GM10248 (cell line): Measurements from ENCODE around the gene C3orf22.
"Not testable (repeated sequence)": the region's sequence is repeated elsewhere in the genome, so short reads cannot be mapped to it uniquely, and the experiment has no call there.

ENCODE experiments used
- CTCF ChIA-PET: fragments of 300-600 bp; sonication (Branson Sonifier 250); formaldehyde crosslinking; extraction: SDS; loops from one replicate; lab custom pipeline; 2021; ENCODE audit warnings: antibody characterized with exemption; lab: Yijun Ruan, JAX
- POLR2A ChIA-PET: fragments of 350-650 bp; sonication (Branson Sonifier 250); formaldehyde crosslinking; extraction: SDS; loops from one replicate; lab custom pipeline; 2020; ENCODE audit warnings: antibody characterized with exemption; lab: Yijun Ruan, JAX
- DNase-seq: peaks from one replicate; pipeline ENCODE4 v3.0.0; 2012; ENCODE audit errors: extremely low spot score
- CTCF ChIP-seq: IDR thresholded peaks from 2 replicates; pipeline ENCODE4 v1.5.1; 2012; ENCODE audit warnings: mild to moderate bottlenecking, low read depth; ENCODE audit errors: extremely low read depth, missing control alignments, control extremely low read depth

The C3orf22 gene

GRCh38 chr3:126538966-126539365 is 19.8 kb downstream of the C3orf22 start:
- ChIA-PET CTCF (no interaction called here), POLR2A (no interaction called here)
- DNase-seq: no peak
- TF ChIP-seq CTCF: no peak

GRCh38 chr3:126538316-126538715 is 20.4 kb downstream of the C3orf22 start:
- ChIA-PET CTCF (interaction anchor here (0.8 to 1.4 kb wide), 3 partner anchors 11 to 1010 kb away, joined by 3 to 5 read pairs (median 4); no protein-coding TSS in a partner anchor), POLR2A (no interaction called here)
- DNase-seq: no peak
- TF ChIP-seq CTCF: no peak

- ChIA-PET POLR2A (no interaction called here), CTCF (interaction anchor here (0.8 to 1.4 kb wide), 3 partner anchors 10 to 1010 kb away, joined by 3 to 5 read pairs (median 4); no protein-coding TSS in a partner anchor)
- DNase-seq: no peak
- no peak for TF ChIP-seq CTCF
Measured at GRCh38 chr3:126537730-126538281, 20.9 kb downstream of the C3orf22 start.

GRCh38 chr3:126537116-126537729 is 21.5 kb downstream of the C3orf22 start:
- no peak for DNase-seq
- TF ChIP-seq CTCF: no peak
- POLR2A ChIA-PET: no interaction called here
- CTCF ChIA-PET: interaction anchor here (1.4 kb wide), 1 partner anchor 919 kb away, joined by 4 read pairs; no protein-coding TSS in a partner anchor

GRCh38 chr3:126536126-126536525 is 22.6 kb downstream of the C3orf22 start:
- TF ChIP-seq CTCF: no peak
- ChIA-PET CTCF (interaction anchor here (1.0 kb wide), 1 partner anchor 14 kb away, joined by 6 read pairs; no protein-coding TSS in a partner anchor), POLR2A (no interaction called here)
- no peak for DNase-seq

GRCh38 chr3:126535636-126536035 is 23.1 kb downstream of the C3orf22 start:
- no peak for TF ChIP-seq CTCF
- ChIA-PET POLR2A (no interaction called here), CTCF (interaction anchor here (1.0 kb wide), 1 partner anchor 13 kb away, joined by 6 read pairs; no protein-coding TSS in a partner anchor)
- DNase-seq: no peak

- POLR2A ChIA-PET, DNase-seq, CTCF ChIA-PET: not testable (repeated sequence)
Measured at GRCh38 chr3:126534716-126535115, 24.0 kb downstream of the C3orf22 start.
